BJ (cell line): ENCODE measurements around the gene ARHGAP24. TPM values are rescaled to one million over a fixed set of nuclear protein-coding genes. Genes with fewer than 3 reads are reported as not detected.

Experiments
- CTCF ChIA-PET: fragments of 350-600 bp; formaldehyde crosslinking; extraction: SDS; loops from one replicate; lab custom pipeline; 2021; ENCODE audit warnings: antibody characterized with exemption, inconsistent platforms; lab: Yijun Ruan, JAX
- POLR2A ChIA-PET: fragments of 300-600 bp; sonication (Branson Sonifier 250); formaldehyde crosslinking; extraction: SDS; loops from one replicate; lab custom pipeline; 2021; ENCODE audit warnings: antibody characterized with exemption; lab: Charles Lee
- DNase-seq: peaks from one replicate; pipeline ENCODE4 v3.0.0-alpha.2; 2011; ENCODE audit warnings: low read depth
- H3K27me3 ChIP-seq: 2 replicates; pipeline ENCODE4 v1.6.0; 2011; ENCODE audit warnings: low read length; ENCODE audit not compliant: control insufficient read depth, insufficient read depth
- H3K36me3 ChIP-seq: 2 replicates; pipeline ENCODE4 v1.5.1; 2011; ENCODE audit warnings: low read length; ENCODE audit not compliant: control insufficient read depth, insufficient read depth
- H3K4me3 ChIP-seq: 2 replicates; pipeline ENCODE4 v1.5.1; 2011; ENCODE audit warnings: low read depth, mild to moderate bottlenecking, control low read depth, low read length
- polyA plus RNA-seq: library from polyadenylated mRNA; depleted of rRNA; stranded (reverse); fragments of >200 nt; gene quantifications from 2 replicates; pipeline ENCODE4 v1.2.3, GENCODE V29; 2011
- TF ChIP-seq, protein P1 (sequence below): IDR thresholded peaks from 2 replicates; pipeline ENCODE4 v1.5.1; 2011; ENCODE audit warnings: low read depth, mild to moderate bottlenecking, control low read depth, inconsistent platforms, low read length, moderate library complexity; ENCODE audit not compliant: insufficient read depth

Gene ARHGAP24
- polyA plus RNA-seq, 1 experiment, result 17.7 TPM

DNA sequence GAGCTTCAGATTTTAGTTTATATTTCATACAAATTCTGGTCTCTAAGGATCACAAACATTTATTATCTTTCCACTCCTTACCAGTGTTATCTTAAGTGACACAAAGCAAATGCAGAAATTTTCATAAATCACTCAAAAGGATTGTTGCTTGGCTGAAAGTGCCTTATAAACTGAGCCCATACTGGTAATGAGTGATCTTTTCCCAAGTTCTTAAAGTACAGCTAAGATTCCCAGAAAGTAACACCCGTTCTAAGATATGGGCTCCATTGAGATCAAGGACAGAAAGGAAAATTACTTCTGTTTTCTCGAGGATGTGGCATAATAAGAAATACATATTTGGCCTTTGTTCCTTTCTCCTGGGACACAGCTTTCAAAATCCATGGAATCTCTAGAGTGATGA lies 313.7 kb downstream of the ARHGAP24 start:
- ChIA-PET POLR2A (no interaction called here), CTCF (interaction anchor here (1.1 to 2.9 kb wide), 2 partner anchors 9 to 24 kb away, joined by 3 to 24 read pairs; no protein-coding TSS in a partner anchor)
- no peaks in the 10 kb centered on the region for H3K36me3 ChIP-seq
- TF ChIP-seq, protein P1, sequence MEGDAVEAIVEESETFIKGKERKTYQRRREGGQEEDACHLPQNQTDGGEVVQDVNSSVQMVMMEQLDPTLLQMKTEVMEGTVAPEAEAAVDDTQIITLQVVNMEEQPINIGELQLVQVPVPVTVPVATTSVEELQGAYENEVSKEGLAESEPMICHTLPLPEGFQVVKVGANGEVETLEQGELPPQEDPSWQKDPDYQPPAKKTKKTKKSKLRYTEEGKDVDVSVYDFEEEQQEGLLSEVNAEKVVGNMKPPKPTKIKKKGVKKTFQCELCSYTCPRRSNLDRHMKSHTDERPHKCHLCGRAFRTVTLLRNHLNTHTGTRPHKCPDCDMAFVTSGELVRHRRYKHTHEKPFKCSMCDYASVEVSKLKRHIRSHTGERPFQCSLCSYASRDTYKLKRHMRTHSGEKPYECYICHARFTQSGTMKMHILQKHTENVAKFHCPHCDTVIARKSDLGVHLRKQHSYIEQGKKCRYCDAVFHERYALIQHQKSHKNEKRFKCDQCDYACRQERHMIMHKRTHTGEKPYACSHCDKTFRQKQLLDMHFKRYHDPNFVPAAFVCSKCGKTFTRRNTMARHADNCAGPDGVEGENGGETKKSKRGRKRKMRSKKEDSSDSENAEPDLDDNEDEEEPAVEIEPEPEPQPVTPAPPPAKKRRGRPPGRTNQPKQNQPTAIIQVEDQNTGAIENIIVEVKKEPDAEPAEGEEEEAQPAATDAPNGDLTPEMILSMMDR, result no peak
- H3K27me3 ChIP-seq, result no peaks in the 10 kb centered on the region
- no peak for DNase-seq
- H3K4me3 ChIP-seq, result no peak overlapping the region

DNA sequence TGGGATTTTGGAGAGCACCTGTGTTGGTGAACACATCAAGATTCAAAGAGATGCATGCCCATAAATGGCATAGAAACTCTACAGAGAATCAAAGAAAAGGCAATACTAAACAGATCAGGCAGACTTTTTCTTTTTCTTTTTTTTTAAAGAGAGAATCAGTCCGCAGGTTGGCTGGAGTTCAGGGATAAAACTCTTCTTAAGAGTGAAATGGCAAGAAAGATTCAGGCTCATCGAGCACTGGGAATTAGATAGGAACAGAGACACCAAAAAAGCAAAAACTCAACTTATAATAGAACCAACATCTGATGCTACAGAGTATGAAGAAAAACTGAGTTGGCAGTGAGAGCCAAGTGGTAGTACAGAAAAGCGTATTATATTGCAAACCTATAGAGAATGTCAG lies 314.3 kb downstream of the ARHGAP24 start:
- CTCF ChIA-PET, result interaction anchor here (2.9 kb wide), 1 partner anchor 8 kb away, joined by 24 read pairs; no protein-coding TSS in a partner anchor
- H3K4me3 ChIP-seq, result no peak overlapping the region
- TF ChIP-seq, protein P1, result no peak
- POLR2A ChIA-PET, result no interaction called here
- no peaks in the 10 kb centered on the region for H3K27me3 ChIP-seq
- DNase-seq, result no peak
- no peaks in the 10 kb centered on the region for H3K36me3 ChIP-seq

DNA sequence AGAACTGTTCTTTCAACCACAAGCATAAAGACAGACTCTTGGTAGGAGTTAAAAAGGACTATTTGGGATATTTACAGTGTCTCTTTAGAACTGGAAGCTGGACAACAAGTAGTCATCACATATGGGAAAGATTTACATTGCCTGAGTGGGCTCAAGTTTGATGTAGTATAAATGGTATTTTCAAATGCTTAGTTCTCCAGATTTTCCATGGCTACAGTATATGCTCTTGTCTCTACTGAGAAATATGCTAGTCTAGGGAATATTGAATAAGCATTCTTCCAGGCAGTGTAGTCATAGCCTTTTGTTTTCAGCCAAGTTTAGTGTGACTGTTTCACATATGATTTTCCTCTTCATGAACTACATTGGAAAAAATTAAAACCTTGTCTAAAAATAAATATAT lies 315.6 kb downstream of the ARHGAP24 start:
- TF ChIP-seq, protein P1, result no peak
- ChIA-PET POLR2A (no interaction called here), CTCF (interaction anchor here (0.8 kb wide), 1 partner anchor 265 kb away, joined by 3 read pairs; no protein-coding TSS in a partner anchor)
- Histone ChIP-seq H3K27me3 (no peaks in the 10 kb centered on the region), H3K4me3 (no peak overlapping the region), H3K36me3 (no peaks in the 10 kb centered on the region)
- DNase-seq, result no peak

DNA sequence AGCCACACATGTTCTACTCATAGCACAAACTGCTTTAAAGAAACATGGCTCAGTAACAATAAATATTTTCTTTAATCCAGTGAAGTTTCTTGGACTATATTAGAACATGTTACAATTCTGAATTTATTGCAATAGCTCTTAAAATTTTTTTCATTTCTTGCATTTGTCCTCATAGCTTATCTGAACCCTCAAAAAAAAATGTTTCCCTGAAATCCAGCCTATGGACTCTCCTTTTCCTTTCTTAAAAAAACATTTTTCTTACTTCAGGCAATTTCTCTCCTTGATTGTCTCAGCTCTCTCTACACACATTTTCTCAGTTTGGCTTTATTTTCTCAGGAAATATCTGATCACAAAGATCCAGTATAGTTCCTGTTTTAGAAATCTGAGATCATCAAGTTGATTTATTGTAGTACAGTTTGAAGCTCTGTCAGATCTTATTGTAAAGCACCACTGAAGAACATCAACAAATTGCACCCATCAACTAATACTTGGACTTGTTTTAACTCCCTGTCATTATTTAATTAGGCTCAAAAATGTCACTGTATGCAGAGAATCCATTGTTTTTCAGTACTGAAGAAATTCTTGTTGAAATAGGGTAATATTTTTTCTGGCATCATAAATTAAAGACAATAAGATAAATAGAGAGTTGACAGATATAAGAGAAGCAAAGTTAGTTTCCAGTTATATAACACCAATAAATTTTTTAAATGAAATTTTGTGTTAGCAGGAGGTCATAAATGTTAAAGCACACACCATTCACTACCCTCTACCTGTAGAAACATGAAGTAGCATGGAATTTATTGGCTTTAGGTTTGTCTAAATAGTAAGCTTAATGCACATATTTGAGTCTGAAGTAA lies 317.7 kb downstream of the ARHGAP24 start:
- CTCF ChIA-PET, result no interaction called here
- TF ChIP-seq, protein P1, result no peak
- Histone ChIP-seq H3K27me3 (no peaks in the 10 kb centered on the region), H3K36me3 (no peaks in the 10 kb centered on the region), H3K4me3 (no peak overlapping the region)
- DNase-seq, result no peak
- POLR2A ChIA-PET, result no interaction called here

DNA sequence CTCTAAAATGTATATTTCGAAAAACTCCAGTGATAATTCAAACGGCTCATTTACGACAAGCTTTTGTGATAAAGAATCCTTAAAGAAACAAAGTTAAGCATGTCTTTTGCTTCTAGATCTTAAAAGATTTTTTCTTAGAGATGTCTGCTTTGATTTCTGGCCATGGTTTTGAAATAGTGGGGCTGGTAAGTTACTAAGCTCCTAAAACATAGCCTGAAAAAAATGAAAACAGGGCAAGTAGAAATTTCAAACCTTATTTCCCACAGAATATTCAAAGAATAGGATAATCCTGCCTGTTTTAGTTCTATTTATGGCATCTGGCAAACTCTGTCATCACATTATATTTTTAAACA lies 318.3 kb downstream of the ARHGAP24 start:
- TF ChIP-seq, protein P1, result no peak
- DNase-seq, result no peak
- Histone ChIP-seq H3K27me3 (no peaks in the 10 kb centered on the region), H3K4me3 (no peak overlapping the region), H3K36me3 (no peaks in the 10 kb centered on the region)
- ChIA-PET POLR2A (no interaction called here), CTCF (no interaction called here)
